GM19324 (cell line): Measurements from ENCODE around the gene BAZ1A.

Experiments used
- ATAC-seq: cut with Tn5 transposase; IDR thresholded peaks from one replicate; pipeline ENCODE4 v1.9.1; 2021; ENCODE audit warnings: mild to moderate bottlenecking, moderate library complexity; ENCODE audit not compliant: unreplicated experiment, low FRiP score

Gene BAZ1A, protein sequence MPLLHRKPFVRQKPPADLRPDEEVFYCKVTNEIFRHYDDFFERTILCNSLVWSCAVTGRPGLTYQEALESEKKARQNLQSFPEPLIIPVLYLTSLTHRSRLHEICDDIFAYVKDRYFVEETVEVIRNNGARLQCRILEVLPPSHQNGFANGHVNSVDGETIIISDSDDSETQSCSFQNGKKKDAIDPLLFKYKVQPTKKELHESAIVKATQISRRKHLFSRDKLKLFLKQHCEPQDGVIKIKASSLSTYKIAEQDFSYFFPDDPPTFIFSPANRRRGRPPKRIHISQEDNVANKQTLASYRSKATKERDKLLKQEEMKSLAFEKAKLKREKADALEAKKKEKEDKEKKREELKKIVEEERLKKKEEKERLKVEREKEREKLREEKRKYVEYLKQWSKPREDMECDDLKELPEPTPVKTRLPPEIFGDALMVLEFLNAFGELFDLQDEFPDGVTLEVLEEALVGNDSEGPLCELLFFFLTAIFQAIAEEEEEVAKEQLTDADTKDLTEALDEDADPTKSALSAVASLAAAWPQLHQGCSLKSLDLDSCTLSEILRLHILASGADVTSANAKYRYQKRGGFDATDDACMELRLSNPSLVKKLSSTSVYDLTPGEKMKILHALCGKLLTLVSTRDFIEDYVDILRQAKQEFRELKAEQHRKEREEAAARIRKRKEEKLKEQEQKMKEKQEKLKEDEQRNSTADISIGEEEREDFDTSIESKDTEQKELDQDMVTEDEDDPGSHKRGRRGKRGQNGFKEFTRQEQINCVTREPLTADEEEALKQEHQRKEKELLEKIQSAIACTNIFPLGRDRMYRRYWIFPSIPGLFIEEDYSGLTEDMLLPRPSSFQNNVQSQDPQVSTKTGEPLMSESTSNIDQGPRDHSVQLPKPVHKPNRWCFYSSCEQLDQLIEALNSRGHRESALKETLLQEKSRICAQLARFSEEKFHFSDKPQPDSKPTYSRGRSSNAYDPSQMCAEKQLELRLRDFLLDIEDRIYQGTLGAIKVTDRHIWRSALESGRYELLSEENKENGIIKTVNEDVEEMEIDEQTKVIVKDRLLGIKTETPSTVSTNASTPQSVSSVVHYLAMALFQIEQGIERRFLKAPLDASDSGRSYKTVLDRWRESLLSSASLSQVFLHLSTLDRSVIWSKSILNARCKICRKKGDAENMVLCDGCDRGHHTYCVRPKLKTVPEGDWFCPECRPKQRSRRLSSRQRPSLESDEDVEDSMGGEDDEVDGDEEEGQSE (N-terminal part only)

DNA sequence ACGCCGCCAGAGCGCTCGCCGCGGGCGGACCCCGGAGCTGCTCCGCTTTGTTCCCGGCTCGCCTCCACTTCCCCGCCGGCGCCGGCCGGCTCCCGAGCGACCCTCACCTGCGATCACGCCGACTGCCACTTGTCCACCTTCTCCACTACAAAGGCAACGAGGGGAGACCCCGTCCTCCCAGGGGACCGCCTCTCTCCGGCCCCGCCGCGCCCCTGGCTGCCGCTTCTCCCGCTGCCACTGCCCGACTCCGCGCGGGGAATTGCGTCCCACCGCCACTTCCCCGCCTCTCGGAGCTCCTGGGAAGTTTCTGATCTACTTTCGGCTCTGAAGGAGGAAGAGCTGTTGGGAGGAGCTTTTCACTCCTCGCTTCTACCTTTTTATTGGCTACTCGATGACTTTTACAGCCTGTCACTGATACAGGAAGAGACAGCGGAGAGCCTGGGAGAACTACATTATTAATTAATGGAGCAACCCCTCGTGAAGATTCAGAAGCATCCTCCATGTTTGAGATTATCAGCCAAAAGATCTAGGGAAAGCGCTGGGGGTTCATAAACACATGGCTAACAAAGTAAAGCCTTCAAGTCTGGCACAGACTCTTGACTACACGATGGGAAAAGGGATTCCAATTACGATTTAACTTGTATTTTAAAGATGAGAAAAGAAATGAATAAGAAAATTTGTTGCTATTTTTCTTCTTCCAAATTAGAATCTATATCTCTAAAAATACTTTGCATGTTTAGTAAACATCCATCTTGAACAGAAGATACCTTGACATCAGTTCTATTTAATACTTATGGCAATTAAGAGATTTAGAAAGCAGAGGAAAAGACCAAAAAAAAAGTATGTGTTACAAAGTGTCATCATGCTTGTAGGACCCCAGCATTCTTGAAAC lies at the start of gene BAZ1A:
Gene BAZ1A (minus strand): TSS at position 330 of the 892 bp plus-strand sequence. CDS start 756 bp downstream, outside the sequence.
- peak; percentile 28 for ATAC-seq

DNA sequence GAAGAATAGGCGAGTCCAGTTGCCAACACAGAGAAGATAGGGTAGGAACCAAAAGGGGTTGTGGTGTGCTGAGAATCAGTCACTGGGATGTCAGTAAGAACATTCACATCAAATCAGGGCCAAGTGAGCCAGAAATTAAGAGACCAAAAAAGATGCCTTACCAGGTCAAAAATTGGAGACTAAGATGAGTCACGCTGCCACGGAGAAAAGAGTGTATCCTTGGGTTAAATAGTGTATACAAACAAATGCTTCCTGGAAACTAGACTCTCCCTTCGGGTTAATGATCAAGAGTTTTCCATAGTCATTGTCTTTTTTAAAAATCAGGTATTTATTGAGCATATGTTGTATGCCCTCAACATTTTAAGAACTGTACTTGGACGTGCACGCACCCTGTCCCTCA lies 45.2 kb upstream of the BAZ1A start:
- no peak for ATAC-seq

DNA sequence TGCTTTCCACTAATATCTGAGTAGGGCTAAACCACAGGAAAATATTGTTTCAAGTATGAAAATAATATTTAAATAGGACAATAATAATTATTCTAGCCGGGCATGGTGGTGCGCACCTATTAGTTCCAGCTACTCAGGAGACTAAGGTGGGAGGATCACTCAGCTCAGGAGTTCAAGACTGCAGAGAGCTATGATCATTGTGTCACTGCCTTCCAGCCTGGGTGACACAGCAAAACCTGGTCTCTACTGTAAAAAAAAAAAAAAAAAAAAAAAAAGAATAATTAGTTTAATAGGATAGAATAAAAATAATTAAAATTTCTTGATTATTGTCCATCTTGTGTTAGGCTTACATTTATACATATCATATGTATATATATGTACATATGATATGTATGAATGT lies 38.5 kb upstream of the BAZ1A start:
- no peak for ATAC-seq

DNA sequence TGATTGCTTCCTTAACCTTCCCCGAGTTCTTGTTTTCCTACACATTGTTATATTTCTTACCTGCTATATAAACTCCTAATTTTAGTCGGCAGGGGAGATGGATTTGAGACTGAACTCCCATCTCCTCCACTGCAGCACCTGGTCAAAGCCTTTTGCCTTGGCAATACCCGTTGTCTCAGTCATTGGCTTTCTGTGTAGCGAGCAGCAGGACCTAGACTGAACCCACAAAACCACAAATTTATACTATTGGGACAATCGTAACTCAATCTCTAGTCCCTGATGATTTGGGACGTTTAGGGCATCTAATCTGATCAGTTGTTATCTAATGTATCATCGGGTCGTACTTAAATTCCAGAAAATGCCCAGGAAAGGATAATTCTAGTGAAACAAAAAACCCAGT lies 37.8 kb upstream of the BAZ1A start:
- no peak for ATAC-seq

DNA sequence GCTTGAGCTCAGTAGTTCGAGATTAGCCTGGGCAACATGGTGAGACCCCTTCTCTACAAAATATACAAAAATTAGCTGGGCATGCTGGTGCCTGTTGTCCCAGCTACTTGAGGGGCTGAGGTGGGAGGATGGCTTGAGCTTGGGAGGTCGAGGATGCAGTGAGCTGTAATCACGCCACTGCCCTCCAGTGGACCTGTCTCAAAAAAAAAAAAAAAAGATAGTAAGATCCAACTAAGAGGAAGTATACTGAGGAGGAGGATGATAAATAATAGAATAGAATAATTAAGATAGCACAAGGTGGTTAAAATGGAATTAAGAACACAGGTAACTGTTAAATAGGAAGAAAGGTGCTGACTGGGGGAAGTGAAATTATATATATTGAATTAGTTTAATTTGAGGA lies 37.0 kb upstream of the BAZ1A start:
- no peak for ATAC-seq

DNA sequence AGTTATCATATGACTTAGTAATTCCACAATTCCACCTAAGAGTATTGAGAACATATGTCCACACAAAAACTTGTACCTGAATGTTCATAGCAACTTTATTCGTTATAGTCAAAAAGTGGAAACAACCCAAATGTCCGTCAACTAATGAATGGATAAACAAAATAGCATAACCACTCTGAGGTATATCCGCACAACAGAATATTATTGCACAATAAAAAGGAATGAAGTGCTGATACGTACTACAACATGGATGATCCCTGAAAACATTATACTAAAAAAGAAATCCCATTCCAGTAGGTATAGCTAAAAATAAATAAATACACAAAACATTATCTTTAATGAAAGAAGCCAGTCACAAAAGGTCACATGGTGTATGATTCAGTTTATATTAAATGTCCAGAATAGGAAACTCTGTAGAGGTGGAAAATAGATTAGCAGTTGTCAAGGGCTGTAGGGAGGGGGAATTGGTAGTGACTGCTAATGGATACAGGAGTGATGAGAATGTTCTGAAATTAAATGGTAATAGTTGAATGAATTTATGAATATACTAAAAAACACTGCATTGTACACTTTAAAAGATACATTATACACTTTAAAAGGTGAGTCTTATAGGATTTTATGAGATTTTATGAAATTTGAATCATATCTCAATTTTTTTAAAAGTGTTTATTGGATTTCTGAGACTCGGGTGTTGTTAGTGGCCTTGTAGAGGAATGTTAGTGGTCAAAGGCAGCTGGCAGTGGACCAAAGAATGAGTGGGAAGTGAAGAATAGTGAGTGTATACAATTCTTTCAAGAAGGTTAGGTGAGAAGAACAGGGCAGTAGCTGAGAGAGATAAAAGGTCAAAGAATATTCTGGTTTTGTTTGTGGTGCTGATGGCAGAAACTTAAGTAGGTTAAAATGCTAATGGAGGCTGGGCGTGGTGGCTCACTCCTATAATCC lies 36.3 kb upstream of the BAZ1A start:
- ATAC-seq, result no peak

DNA sequence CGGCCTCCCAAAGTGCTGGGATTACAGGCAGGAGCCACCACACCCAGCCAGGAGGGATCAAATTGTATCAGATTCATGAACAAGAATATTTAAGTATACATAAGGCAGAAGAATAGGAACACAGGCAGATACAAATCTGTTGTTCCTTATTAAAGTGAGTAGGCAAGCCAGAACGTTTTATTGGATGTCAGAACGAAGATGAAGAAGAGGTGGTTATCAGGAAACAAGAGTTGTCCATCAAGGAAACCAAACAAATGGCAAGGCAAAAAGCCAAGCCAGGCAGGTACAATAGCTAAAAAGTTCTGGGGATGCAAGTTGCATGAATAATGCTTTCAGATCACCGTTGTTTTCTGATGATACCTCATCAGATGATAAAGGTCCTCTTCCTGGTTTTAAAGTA lies 31.1 kb upstream of the BAZ1A start:
- ATAC-seq, result no peak

DNA sequence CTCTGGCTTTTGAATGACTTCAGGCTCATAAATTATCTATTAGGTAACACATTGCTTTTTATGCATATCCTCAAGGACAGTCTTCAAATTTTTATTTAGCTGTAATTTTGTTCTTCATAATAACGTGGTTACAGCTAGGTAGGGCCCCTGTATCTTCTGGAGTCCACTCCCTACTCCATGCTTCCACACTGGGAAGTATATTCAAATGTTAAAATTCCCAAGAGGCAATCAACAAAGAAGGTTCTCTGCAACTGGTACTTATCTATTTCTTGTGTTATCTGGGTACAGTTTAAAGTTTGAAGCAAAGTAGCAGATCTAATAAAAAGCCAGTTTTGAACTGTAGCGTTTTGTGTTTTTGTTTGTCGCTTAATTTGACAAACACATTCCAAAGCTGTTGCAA lies 20.1 kb upstream of the BAZ1A start:
- no peak for ATAC-seq

DNA sequence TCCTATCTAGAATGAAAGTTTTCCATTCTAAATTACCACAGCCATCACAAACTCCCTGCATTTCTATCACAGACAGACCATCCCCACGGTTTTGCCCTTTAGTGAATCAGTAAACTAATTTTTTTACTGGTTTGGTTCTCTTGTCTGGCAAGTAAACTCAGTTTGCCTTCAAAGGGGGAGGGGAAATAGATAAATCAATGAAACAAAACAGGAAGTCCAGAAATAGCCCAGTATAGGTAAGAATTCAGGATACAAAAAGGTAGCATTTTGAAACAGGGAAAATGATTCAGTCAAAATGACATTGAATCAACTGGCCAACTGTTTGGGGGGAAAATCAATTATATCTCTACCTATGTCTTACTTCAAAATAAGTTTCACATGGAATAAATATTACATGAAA lies 15.8 kb upstream of the BAZ1A start:
- ATAC-seq, result no peak

DNA sequence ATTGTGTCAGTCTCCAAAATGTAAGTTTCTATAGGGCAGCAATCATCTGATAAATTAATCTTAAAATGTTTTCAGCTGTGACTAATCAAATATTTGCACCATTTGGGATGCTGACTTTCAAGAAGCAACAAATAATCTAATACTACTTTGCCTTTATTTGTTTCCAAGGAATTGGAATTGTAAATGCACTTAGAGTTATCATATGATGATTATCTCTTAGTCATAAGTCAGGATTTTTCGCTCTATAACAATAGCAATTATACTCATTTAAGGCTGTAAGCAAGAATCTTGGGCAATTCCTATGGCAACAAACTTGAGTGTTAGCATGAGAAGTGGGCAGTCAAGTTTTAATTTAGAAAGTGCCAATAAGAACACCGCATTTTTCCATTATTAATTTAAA lies 13.0 kb upstream of the BAZ1A start:
- no peak for ATAC-seq

DNA sequence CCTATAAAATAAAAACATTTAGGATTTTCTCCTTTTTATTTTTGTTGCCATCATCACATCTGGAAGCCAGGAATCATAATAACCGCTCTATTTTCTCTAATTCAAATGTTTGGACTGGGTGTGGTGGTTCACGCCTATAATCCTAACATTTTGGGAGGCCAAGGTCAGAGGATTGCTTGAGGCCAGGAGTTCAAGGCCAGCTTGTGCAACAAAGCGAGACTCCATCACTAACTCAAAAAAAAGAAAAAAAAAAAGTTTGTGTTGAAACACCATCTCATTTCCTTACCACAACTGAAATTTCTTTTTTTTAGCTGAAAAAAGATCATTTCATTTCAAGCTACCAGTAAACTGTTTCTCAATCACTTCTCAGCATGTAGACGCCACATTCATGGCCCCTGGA lies 8.8 kb upstream of the BAZ1A start:
- no peak for ATAC-seq

DNA sequence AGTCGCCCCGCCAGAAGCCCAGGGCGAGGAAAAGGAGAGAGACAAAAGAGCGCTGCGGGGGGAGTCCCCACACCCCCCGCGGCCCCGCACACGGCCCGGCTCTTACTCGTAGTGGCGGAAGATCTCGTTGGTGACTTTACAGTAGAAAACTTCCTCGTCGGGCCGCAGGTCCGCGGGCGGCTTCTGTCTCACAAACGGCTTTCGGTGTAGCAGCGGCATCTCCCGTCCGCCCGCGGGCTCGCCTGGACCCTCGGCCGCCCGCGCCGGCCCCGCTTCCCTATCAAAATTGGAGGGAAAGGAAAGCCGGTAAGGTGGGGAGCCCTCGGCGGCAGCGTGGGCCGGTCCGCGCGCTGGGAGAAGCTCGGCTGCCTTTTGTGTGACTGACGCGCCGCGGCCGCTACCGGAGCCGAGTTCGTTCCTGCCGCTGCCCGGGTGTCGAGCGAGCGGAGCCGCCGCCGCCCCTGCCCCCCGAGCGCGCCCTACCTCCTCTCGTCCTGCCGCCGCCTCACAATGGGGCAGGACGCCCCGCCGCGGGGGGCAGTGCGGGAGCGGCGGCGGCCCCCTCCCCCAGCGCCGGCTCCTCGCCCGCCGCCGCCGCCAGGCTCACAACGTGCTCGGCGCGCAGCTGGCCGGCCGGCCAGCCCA lies 652 bp downstream of the BAZ1A start:
- ATAC-seq, result peak; percentile 30

DNA sequence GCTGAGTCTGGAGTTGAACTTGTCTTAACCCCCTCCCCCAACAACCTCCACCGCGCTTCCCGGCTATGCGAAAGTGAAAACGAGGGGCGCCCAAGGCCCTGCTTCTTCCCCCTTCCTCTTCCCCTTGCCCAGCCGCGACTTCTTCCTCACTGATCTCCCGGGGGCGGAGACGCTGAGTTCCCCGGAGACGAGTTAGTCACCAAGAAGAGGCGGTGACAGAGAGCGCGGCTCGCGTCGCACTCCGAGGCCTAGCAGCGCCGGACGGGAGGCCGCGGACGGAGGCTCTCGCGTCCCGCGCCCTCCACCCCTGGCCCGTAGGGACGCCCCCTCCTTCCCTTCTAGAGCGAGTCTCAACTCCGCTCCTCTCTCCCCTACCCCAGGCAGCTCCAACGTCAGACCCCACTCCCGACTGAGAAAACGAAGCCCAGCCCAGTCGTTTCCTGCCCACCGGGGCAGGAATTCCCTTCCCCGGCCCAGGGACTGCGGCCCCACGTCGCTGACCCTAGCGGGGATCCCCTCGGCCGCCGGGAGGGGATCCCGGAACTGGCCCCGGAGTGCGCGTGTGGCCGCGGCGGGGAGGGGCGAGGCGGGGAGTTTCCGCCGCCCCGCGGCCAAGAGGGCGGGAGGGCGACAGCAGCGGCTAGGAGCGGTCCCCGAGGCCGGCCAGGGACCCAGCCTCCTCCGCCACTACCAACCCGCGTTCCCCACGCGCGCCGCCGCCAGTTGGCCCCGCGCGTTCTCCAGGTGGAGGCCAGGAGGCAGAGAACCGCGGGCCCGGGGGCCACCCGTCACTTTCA lies 1.4 kb downstream of the BAZ1A start:
- ATAC-seq, result peak; percentile 62

DNA sequence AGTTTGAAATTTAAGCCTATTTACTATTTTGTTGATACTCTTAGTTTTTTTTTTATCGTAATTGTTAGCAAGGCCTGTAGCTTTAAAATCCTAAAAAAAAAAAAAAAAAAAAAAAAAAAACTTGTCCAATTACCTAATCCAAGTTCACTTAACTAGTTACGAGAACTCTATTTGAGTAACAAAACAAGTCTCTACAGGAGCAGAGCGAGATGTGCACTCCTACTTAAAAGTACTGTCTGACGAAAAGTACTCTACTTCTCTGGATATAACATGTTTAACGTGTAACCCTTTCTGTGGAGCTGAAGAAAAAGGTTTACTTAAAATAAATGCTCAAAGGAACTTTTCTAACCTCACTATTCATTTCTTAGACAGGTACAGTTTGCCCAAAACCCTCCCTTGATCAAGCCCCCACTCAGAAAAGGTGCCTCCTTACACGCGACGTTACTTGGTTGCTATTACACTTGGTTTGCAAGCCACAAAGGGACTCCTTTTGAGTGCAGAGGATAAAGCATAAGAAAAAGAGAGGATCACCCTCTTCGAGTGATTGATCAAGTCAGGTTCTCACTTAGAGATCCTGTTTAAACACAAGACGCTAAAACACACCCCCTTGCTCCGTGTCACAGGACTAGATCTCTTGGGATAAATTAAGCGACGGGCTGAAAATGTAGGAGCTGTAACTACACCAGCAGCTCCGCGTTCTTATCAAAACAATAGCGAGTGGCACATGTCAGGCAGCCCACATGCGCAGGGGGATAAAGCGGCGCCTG lies 2.2 kb downstream of the BAZ1A start:
- ATAC-seq, result no peak

DNA sequence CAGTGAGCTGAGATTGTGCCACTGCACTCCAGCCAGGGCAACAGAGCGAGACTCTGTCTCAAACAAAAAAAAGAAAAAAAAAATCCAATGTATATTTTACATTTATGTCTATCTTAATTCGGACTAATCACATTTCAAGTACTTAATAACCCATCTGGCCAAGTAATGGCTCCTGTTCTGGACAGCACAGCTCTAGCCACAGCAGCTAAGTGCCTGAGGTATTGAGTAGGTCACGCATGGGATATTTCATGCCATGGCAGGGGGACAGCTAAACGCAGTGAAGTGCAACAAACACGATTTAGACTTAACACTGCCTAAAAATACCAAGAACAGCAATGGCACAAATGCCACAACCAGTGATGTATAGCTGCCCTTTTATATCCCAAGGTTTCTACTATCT lies 8.0 kb downstream of the BAZ1A start:
- ATAC-seq, result no peak

DNA sequence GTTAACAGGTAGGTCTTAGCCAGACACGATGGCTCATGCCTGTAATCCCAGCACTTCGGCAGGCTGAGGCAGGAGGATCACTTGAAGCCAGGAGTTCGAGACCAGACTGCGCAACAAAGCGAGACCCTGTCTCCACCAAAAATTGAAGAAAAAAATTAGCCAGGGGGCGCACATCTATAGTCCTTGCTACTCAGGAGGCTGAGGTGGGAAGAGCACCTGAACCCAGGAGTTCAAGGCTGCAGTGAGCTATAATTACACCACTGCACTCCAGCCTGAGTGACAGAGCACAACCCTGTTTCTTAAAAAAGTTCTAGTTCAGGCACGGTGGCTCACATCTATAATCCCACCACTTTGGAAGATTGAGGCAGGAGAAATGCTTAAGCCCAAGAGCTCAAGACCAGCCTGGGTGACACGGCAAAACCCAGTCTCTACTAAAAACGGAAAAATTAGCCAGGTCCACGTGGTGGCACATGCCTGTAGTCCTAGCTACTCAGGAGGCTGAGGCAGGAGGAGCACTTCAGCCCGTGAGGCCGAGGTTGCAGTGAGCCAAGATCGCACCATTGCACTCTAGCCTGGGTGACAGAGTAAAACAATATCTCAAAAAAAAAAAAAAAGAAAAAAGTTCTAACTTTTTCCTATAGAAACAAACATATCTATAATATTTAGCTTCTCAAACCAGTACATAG lies 9.1 kb downstream of the BAZ1A start:
- ATAC-seq, result no peak
